IMR-90 (cell line): ENCODE measurements around the gene ISG15. TPM values are rescaled to one million over a fixed set of nuclear protein-coding genes. Genes with fewer than 3 reads are reported as not detected.

ENCODE experiments used
- ATAC-seq: fragments of 200-7000 bp; cut with Tn5 transposase; 2 replicates; pipeline ENCODE4 v1.9.1; 2020; ENCODE audit warnings: low read depth, mild to moderate bottlenecking, moderate library complexity
- BruUV-seq: library from RNA; stranded (reverse); fragments of 400-500 nt; replicated peaks from 2 replicates; lab custom pipeline; 2021; lab: Mats Ljungman, UMichigan
- CTCF ChIA-PET: fragments of 300-600 bp; formaldehyde crosslinking; extraction: SDS; loops from one replicate; lab custom pipeline; 2021; ENCODE audit warnings: antibody characterized with exemption; lab: Yijun Ruan, JAX
- POLR2A ChIA-PET: fragments of 300-600 bp; sonication (Branson Sonifier 250); formaldehyde crosslinking; loops from one replicate; lab custom pipeline; 2022; ENCODE audit warnings: antibody characterized with exemption; ENCODE audit not compliant: unreplicated experiment; lab: Charles Lee
- DNase-seq: peaks from one replicate; pipeline ENCODE4 v3.0.0; 2013
- H2AFZ ChIP-seq: replicated peaks from 2 replicates; pipeline ENCODE3; 2013; ENCODE audit warnings: low read length, mild to moderate bottlenecking; ENCODE audit not compliant: poor library complexity
- H2AK5ac ChIP-seq: 2 replicates; pipeline ENCODE4 v1.6.1; 2013; ENCODE audit warnings: low read depth, low read length, inconsistent platforms
- H2AK9ac ChIP-seq: replicated peaks from 2 replicates; pipeline ENCODE3; 2013; ENCODE audit warnings: mild to moderate bottlenecking, low read depth, low read length, moderate library complexity; ENCODE audit not compliant: poor library complexity
- H2BK120ac ChIP-seq: 2 replicates; pipeline ENCODE4 v1.6.1; 2013; ENCODE audit warnings: low read depth, low read length, inconsistent platforms
- H2BK15ac ChIP-seq: 3 replicates; pipeline ENCODE4 v1.6.1; 2013; ENCODE audit warnings: low read depth, low read length, inconsistent platforms
- H2BK20ac ChIP-seq: 2 replicates; pipeline ENCODE4 v1.6.1; 2013; ENCODE audit warnings: low read depth, mild to moderate bottlenecking, inconsistent platforms, low read length, moderate library complexity
- H2BK5ac ChIP-seq: 2 replicates; pipeline ENCODE4 v1.6.1; 2013; ENCODE audit warnings: mild to moderate bottlenecking, low read depth, low read length, inconsistent platforms; ENCODE audit not compliant: poor library complexity, severe bottlenecking
- H3K14ac ChIP-seq: replicated peaks from 2 replicates; pipeline ENCODE4 v1.6.1; 2013; ENCODE audit warnings: low read depth, low read length, inconsistent platforms
- H3K18ac ChIP-seq: 2 replicates; pipeline ENCODE4 v1.6.1; 2013; ENCODE audit warnings: low read depth, low read length, control low read depth
- H3K23ac ChIP-seq: 2 replicates; pipeline ENCODE4 v1.6.1; 2013; ENCODE audit warnings: low read depth, low read length, inconsistent platforms
- H3K27ac ChIP-seq: 2 replicates; pipeline ENCODE4 v1.5.1; 2013; ENCODE audit warnings: mild to moderate bottlenecking, control low read depth, low read length; ENCODE audit not compliant: insufficient read depth
- H3K27me3 ChIP-seq: 2 replicates; pipeline ENCODE4 v1.6.1; 2013; ENCODE audit warnings: low read length; ENCODE audit not compliant: control insufficient read depth, insufficient read depth
- H3K36me3 ChIP-seq: 2 replicates; pipeline ENCODE4 v1.6.1; 2013; ENCODE audit warnings: low read length, mixed read lengths; ENCODE audit not compliant: control insufficient read depth, insufficient read depth
- H3K4ac ChIP-seq: 2 replicates; pipeline ENCODE4 v1.6.1; 2013; ENCODE audit warnings: low read depth, low read length, inconsistent platforms
- H3K4me1 ChIP-seq: 2 replicates; pipeline ENCODE4 v1.6.1; 2013; ENCODE audit warnings: low read length, mixed read lengths; ENCODE audit not compliant: control insufficient read depth, insufficient read depth
- H3K4me2 ChIP-seq: 2 replicates; pipeline ENCODE4 v1.6.1; 2013; ENCODE audit warnings: low read depth, mild to moderate bottlenecking, control low read depth, low read length, moderate library complexity
- H3K4me3 ChIP-seq: 2 replicates; pipeline ENCODE4 v1.5.1; 2013; ENCODE audit warnings: low read depth, mild to moderate bottlenecking, control low read depth, low read length, moderate library complexity; ENCODE audit not compliant: insufficient read depth
- H3K56ac ChIP-seq: 2 replicates; pipeline ENCODE4 v1.6.1; 2013; ENCODE audit warnings: low read length, inconsistent platforms; ENCODE audit not compliant: insufficient read depth; ENCODE audit errors: extremely low read depth
- H3K79me1 ChIP-seq, 2 experiments: 2 replicates each; pipeline ENCODE4 v1.6.1; 2013; ENCODE audit warnings: low read length in 2 of 2, inconsistent platforms in 1 of 2, low read depth in 1 of 2
- H3K9ac ChIP-seq: 2 replicates; pipeline ENCODE4 v1.6.1; 2013; ENCODE audit warnings: low read depth, low read length, control low read depth
- H3K9me1 ChIP-seq: 2 replicates; pipeline ENCODE4 v1.6.1; 2013; ENCODE audit warnings: low read length, inconsistent platforms; ENCODE audit not compliant: insufficient read depth
- H3K9me3 ChIP-seq: 2 replicates; pipeline ENCODE4 v1.6.1; 2013; ENCODE audit warnings: low read length; ENCODE audit not compliant: control insufficient read depth, insufficient read depth
- H4K20me1 ChIP-seq: 2 replicates; pipeline ENCODE4 v1.6.1; 2013; ENCODE audit warnings: low read length, inconsistent platforms; ENCODE audit not compliant: insufficient read depth
- H4K5ac ChIP-seq: 2 replicates; pipeline ENCODE4 v1.6.1; 2013; ENCODE audit warnings: mild to moderate bottlenecking, low read depth, low read length, control low read depth
- H4K8ac ChIP-seq, 2 experiments: 2 replicates each; pipeline ENCODE4 v1.6.1; 2013; ENCODE audit warnings: low read depth in 2 of 2, low read length in 2 of 2, control low read depth in 1 of 2, inconsistent platforms in 1 of 2
- H4K91ac ChIP-seq: 2 replicates; pipeline ENCODE4 v1.6.1; 2013; ENCODE audit warnings: low read depth, low read length, inconsistent platforms; ENCODE audit not compliant: insufficient read depth
- CHD1 ChIP-seq: IDR thresholded peaks from 2 replicates; pipeline ENCODE4 v1.6.1; 2012; ENCODE audit warnings: low read depth, low read length, improper control_type of control experiment
- MAZ ChIP-seq: IDR thresholded peaks from 2 replicates; pipeline ENCODE4 v1.6.1; 2012; ENCODE audit warnings: low read depth, mild to moderate bottlenecking, low read length, improper control_type of control experiment, moderate library complexity, borderline replicate concordance
- NFE2L2 ChIP-seq: fragments of 150-350 bp; IDR thresholded peaks from 2 replicates; pipeline ENCODE4 v1.6.1; 2016; ENCODE audit warnings: low read depth, mild to moderate bottlenecking, low read length
- POLR2A ChIP-seq: IDR thresholded peaks from 2 replicates; pipeline ENCODE4 v1.6.1; 2012; ENCODE audit warnings: mild to moderate bottlenecking, low read depth, low read length
- RAD21 ChIP-seq: IDR thresholded peaks from 2 replicates; pipeline ENCODE4 v1.6.1; 2012; ENCODE audit warnings: low read length, improper control_type of control experiment
- RFX5 ChIP-seq: IDR thresholded peaks from 2 replicates; pipeline ENCODE4 v1.8.0; 2012; ENCODE audit warnings: low read depth, mild to moderate bottlenecking, low read length, moderate library complexity
- WGBS, 2 experiments: methylation state at CpG; one replicate each; pipeline versions ENCODE4 v1.1.5 to v1.1.7; 2013; ENCODE audit warnings: missing lambda C conversion rate in 2 of 2; ENCODE audit not compliant: insufficient read length in 1 of 2; ENCODE audit errors: extremely low coverage in 2 of 2; 5-methylcytosine and 5-hydroxymethylcytosine counted together
- dilution Hi-C: fragments of 300-500 bp; cut with HindIII; formaldehyde crosslinking; loops from one replicate; pipeline ENCODE4 v1.14.3; 2018; ENCODE audit warnings: low sequenced_read_pairs; ENCODE audit not compliant: unreplicated experiment
- in situ Hi-C: fragments of 300-500 bp; cut with MboI; formaldehyde crosslinking; loops from 3 replicates; pipeline ENCODE4 v1.14.3; 2019; ENCODE audit warnings: low sequenced_read_pairs, inconsistent platforms, mixed read lengths
- intact Hi-C: fragments of 100-400 bp; cut with micrococcal nuclease; formaldehyde crosslinking; loops from 2 replicates; pipeline ENCODE4 v1.10.0; 2022
- polyA plus RNA-seq, 3 experiments: library from polyadenylated mRNA; depleted of rRNA; stranded (reverse); fragments of >200 nt; gene quantifications; 2 replicates each; pipeline ENCODE4 v1.2.3, GENCODE V29; 2012; ENCODE audit warnings: low replicate concordance in 1 of 3
- total RNA-seq: library from RNA; depleted of rRNA; stranded (reverse); fragments of >200 nt; gene quantifications from 2 replicates; pipeline ENCODE4 v1.2.3, GENCODE V29; 2012
- TF ChIP-seq, protein P1 (sequence below): fragments of 150-350 bp; IDR thresholded peaks from 2 replicates; pipeline ENCODE4 v1.6.1; 2017; ENCODE audit warnings: mild to moderate bottlenecking, antibody characterized with exemption, low read length, low read depth
- TF ChIP-seq, protein P2 (sequence below): fragments of 150-350 bp; IDR thresholded peaks from 2 replicates; pipeline ENCODE4 v1.6.1; 2016; ENCODE audit warnings: low read depth, mild to moderate bottlenecking, low read length, moderate library complexity, borderline replicate concordance
- TF ChIP-seq, protein P3 (sequence below): conservative IDR thresholded peaks from 2 replicates; pipeline ENCODE4 v1.5.1; 2012; ENCODE audit warnings: mild to moderate bottlenecking, low read depth, low read length, improper control_type of control experiment

Gene ISG15
- total and polyA plus RNA-seq, 2 of the 4 experiments (the other 2 are of a cell fraction), result 99.1 to 105 TPM

DNA sequence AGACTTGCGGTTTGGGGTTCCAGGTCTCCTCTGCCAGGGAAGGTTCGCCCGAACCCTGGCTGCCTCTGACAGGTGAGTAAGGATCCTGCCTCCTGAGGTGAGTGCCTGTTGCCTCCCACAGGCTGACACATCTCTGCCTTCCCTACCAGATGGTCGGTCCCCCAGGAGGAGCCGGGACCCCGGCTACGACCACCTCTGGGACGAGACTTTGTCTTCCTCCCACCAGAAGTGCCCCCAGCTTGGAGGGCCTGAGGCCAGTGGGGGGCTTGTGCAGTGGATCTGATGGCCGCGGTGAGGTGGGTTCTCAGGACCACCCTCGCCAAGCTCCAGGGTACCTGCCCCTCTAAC, 39.0 kb upstream of the ISG15 start:
- no peak overlapping the region for H4K8ac ChIP-seq
- H2AK5ac ChIP-seq, result no peak overlapping the region
- H3K14ac ChIP-seq, result no peak overlapping the region
- no peak overlapping the region for H2AK9ac ChIP-seq
- H3K4ac ChIP-seq, result no peak overlapping the region
- no peak overlapping the region for H3K23ac ChIP-seq
- no peak overlapping the region for H3K4me2 ChIP-seq
- no peak overlapping the region for H2BK15ac ChIP-seq
- H3K9me1 ChIP-seq, result peaks cover 5% of the 10 kb centered on the region; the same call in 1 of the 2 replicates
- no peak overlapping the region for H2BK120ac ChIP-seq
- no peaks in the 10 kb centered on the region for H3K36me3 ChIP-seq
- BruUV-seq, result no TSS peak
- ChIA-PET CTCF (no interaction called here), POLR2A (no interaction called here)
- H3K9ac ChIP-seq, result no peak overlapping the region
- H3K27me3 ChIP-seq, result peaks cover 5% of the 10 kb centered on the region; the same call in 1 of the 2 replicates
- no peak for DNase-seq
- H3K4me1 ChIP-seq, result 0 out of 2 replicates have a peak, but pooled peaks cover 2% of the 10 kb centered on the region
- no peak overlapping the region for H4K91ac ChIP-seq
- no peaks in the 10 kb centered on the region; the same call in 1 of the 2 replicates for H4K20me1 ChIP-seq
- no peaks in the 10 kb centered on the region for H3K9me3 ChIP-seq
- no peaks in the 10 kb centered on the region for H3K79me1 ChIP-seq
- H3K56ac ChIP-seq, result no peak overlapping the region
- intact Hi-C loops, result no loop called here
- no peak overlapping the region for H3K18ac ChIP-seq
- TF ChIP-seq RFX5 (no peak), RAD21 (no peak), POLR2A (no peak), CHD1 (no peak), NFE2L2 (no peak), MAZ (no peak)
- TF ChIP-seq, protein P1, sequence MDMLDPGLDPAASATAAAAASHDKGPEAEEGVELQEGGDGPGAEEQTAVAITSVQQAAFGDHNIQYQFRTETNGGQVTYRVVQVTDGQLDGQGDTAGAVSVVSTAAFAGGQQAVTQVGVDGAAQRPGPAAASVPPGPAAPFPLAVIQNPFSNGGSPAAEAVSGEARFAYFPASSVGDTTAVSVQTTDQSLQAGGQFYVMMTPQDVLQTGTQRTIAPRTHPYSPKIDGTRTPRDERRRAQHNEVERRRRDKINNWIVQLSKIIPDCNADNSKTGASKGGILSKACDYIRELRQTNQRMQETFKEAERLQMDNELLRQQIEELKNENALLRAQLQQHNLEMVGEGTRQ, result no peak
- TF ChIP-seq, protein P2, sequence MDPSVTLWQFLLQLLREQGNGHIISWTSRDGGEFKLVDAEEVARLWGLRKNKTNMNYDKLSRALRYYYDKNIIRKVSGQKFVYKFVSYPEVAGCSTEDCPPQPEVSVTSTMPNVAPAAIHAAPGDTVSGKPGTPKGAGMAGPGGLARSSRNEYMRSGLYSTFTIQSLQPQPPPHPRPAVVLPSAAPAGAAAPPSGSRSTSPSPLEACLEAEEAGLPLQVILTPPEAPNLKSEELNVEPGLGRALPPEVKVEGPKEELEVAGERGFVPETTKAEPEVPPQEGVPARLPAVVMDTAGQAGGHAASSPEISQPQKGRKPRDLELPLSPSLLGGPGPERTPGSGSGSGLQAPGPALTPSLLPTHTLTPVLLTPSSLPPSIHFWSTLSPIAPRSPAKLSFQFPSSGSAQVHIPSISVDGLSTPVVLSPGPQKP, result no peak
- TF ChIP-seq, protein P3, sequence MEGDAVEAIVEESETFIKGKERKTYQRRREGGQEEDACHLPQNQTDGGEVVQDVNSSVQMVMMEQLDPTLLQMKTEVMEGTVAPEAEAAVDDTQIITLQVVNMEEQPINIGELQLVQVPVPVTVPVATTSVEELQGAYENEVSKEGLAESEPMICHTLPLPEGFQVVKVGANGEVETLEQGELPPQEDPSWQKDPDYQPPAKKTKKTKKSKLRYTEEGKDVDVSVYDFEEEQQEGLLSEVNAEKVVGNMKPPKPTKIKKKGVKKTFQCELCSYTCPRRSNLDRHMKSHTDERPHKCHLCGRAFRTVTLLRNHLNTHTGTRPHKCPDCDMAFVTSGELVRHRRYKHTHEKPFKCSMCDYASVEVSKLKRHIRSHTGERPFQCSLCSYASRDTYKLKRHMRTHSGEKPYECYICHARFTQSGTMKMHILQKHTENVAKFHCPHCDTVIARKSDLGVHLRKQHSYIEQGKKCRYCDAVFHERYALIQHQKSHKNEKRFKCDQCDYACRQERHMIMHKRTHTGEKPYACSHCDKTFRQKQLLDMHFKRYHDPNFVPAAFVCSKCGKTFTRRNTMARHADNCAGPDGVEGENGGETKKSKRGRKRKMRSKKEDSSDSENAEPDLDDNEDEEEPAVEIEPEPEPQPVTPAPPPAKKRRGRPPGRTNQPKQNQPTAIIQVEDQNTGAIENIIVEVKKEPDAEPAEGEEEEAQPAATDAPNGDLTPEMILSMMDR, result no peak
- H3K4me3 ChIP-seq, result no peak overlapping the region
- ATAC-seq, result no peak
- H3K27ac ChIP-seq, result no peak overlapping the region
- no peak overlapping the region for H2BK5ac ChIP-seq
- H2BK20ac ChIP-seq, result no peak overlapping the region
- 100% methylated on average over 2 of the region's 11 CpGs; no CpG with 5 or more reads in 1 of the 2 experiments for WGBS, 2 experiments
- dilution Hi-C loops, result no loop called here
- in situ Hi-C loops, result no loop called here
- no peak overlapping the region for H2AFZ ChIP-seq
- H4K5ac ChIP-seq, result no peak overlapping the region
